ENCODE measurements around the gene CYP24A1.

The CYP24A1 gene

GRCh38 chr20:54203281-54203680 lies 29.5 kb upstream of the CYP24A1 start:
- no peak for DNase-seq (ENCODE audit: low read depth)

- no peak for DNase-seq (ENCODE audit: low read depth)
These were observed 27.6 kb upstream of the CYP24A1 start for GRCh38 chr20:54201268-54201846.

- DNase-seq (ENCODE audit: low read depth) = no peak
These were observed 26.9 kb upstream of the CYP24A1 start for GRCh38 chr20:54200487-54201267.

GRCh38 chr20:54199721-54200176 lies 26.0 kb upstream of the CYP24A1 start:
- DNase-seq (ENCODE audit: low read depth) = peak; percentile 80

- DNase-seq (ENCODE audit: low read depth) = no peak
These were observed 25.5 kb upstream of the CYP24A1 start for GRCh38 chr20:54199283-54199682.

GRCh38 chr20:54197621-54198604 lies 24.1 kb upstream of the CYP24A1 start:
- DNase-seq (ENCODE audit: low read depth) = peak; percentile 78

- DNase-seq (ENCODE audit: low read depth) = no peak
These were observed 22.0 kb upstream of the CYP24A1 start for GRCh38 chr20:54195483-54196472.

GRCh38 chr20:54194724-54195438 lies 21.1 kb upstream of the CYP24A1 start:
- peak; percentile 60 for DNase-seq (ENCODE audit: low read depth)

- DNase-seq (ENCODE audit: low read depth) = no peak
These were observed 20.0 kb upstream of the CYP24A1 start for GRCh38 chr20:54193817-54194216.

GRCh38 chr20:54190217-54190616 lies 16.4 kb upstream of the CYP24A1 start:
- no peak for DNase-seq (ENCODE audit: low read depth)

- no peak for DNase-seq (ENCODE audit: low read depth)
These were observed 15.8 kb upstream of the CYP24A1 start for GRCh38 chr20:54189630-54190029.

- DNase-seq (ENCODE audit: low read depth) = no peak
These were observed 14.5 kb upstream of the CYP24A1 start for GRCh38 chr20:54188132-54188849.

- DNase-seq (ENCODE audit: low read depth) = no peak
These were observed 11.3 kb upstream of the CYP24A1 start for GRCh38 chr20:54184904-54185626.

GRCh38 chr20:54184071-54184470 lies 10.3 kb upstream of the CYP24A1 start:
- DNase-seq (ENCODE audit: low read depth) = no peak

GRCh38 chr20:54180931-54181330 lies 7.1 kb upstream of the CYP24A1 start:
- DNase-seq (ENCODE audit: low read depth) = no peak

- DNase-seq (ENCODE audit: low read depth) = no peak
These were observed 6.2 kb upstream of the CYP24A1 start for GRCh38 chr20:54179946-54180345.

GRCh38 chr20:54178256-54178655 lies 4.5 kb upstream of the CYP24A1 start:
- DNase-seq (ENCODE audit: low read depth) = no peak

- DNase-seq (ENCODE audit: low read depth) = no peak
These were observed 3.6 kb upstream of the CYP24A1 start for GRCh38 chr20:54177378-54177777.

GRCh38 chr20:54176610-54177009 lies 2.8 kb upstream of the CYP24A1 start:
- peak; percentile 73 for DNase-seq (ENCODE audit: low read depth)
